Right lobe of liver (tissue), 4 donors: Measurements from ENCODE around the gene SLC9A4.
A peak's percentile ranks its signal among the peaks of the same experiment; 100 is the strongest.

Experiments
- CTCF ChIP-seq, 4 donors: fragments of 200-600 bp in 3 of 4; fragments of 450-650 bp in 1 of 4; IDR thresholded peaks; one replicate each; pipeline versions ENCODE4 v1.5.1 to v1.8.0; 2016 to 2022; ENCODE audit warnings: antibody characterized with exemption in 4 of 4, mild to moderate bottlenecking in 2 of 4
- POLR2A ChIP-seq: fragments of 450-650 bp; IDR thresholded peaks from one replicate; pipeline ENCODE4 v1.6.1; 2017; ENCODE audit warnings: antibody characterized with exemption, mild to moderate bottlenecking
- donor health status: DM: no; HTN: no; CAD: no.
- donor health status: DM: no; HTN: no; CAD: no.
- donor health status: DM: no; HTN: yes; CAD: no.

- TF ChIP-seq CTCF (IDR thresholded peaks at IDR 0.05): peak; percentile 71 to 78 (median 75)
- TF ChIP-seq POLR2A: no peak
These were observed 29.8 kb upstream of the SLC9A4 start for GRCh38 chr2:102442967-102443828.
